Thoracic aorta (tissue), 2 donors: Measurements from ENCODE around the gene DIP2A. TPM values are rescaled to one million over a fixed set of nuclear protein-coding genes. Genes with fewer than 3 reads are reported as not detected.
"Not testable (repeated sequence)": the region's sequence is repeated elsewhere in the genome, so short reads cannot be mapped to it uniquely, and the experiment has no call there.

Experiments
- ATAC-seq: fragments of 150-250 bp; one replicate; pipeline ENCODE4 v1.8.0; 2017; ENCODE audit warnings: low read depth; ENCODE audit not compliant: insufficient number of reproducible peaks, low FRiP score
- DNase-seq: peaks from one replicate; pipeline ENCODE4 v3.0.0-alpha.2; 2020; ENCODE audit warnings: low spot score
- H3K27ac ChIP-seq, 2 donors: fragments of 200-600 bp; sonication (generic); 1 replicate in 1 of 2; 2 replicates in 1 of 2; pipeline ENCODE4 v1.5.1; 2016; ENCODE audit warnings: mild to moderate bottlenecking in 2 of 2, moderate library complexity in 2 of 2
- H3K27me3 ChIP-seq: fragments of 200-600 bp; sonication (generic); replicated peaks from 2 replicates; pipeline ENCODE4 v1.6.0; 2016; ENCODE audit warnings: mild to moderate bottlenecking; ENCODE audit not compliant: insufficient read depth
- H3K36me3 ChIP-seq: fragments of 200-600 bp; sonication (generic); one replicate; pipeline ENCODE4 v1.5.1; 2016
- H3K4me1 ChIP-seq, 2 donors: fragments of 200-600 bp; sonication (generic); 1 replicate in 1 of 2; 2 replicates in 1 of 2; pipeline versions ENCODE4 v1.5.1 to v1.6.0; 2016; ENCODE audit warnings: low read depth in 2 of 2, mild to moderate bottlenecking in 1 of 2; ENCODE audit not compliant: control insufficient read depth in 1 of 2
- H3K4me3 ChIP-seq: fragments of 200-600 bp; sonication (generic); 2 replicates; pipeline ENCODE4 v1.5.1; 2016; ENCODE audit warnings: mild to moderate bottlenecking
- H3K9me3 ChIP-seq: fragments of 200-600 bp; sonication (generic); 2 replicates; pipeline ENCODE4 v1.5.1; 2016
- CTCF ChIP-seq: fragments of 200-600 bp; sonication (generic); IDR thresholded peaks from one replicate; pipeline ENCODE4 v1.5.1; 2019; ENCODE audit warnings: antibody characterized with exemption
- total RNA-seq, 2 donors: library from RNA; depleted of rRNA; stranded (reverse); fragments of >200 nt; gene quantifications; one replicate each; pipeline versions ENCODE4 v1.1.0 to v1.2.3, GENCODE V29; 2016

The DIP2A gene
- total RNA-seq, 2 donors from 2014 or later = 47.7 to 58.3 TPM

- Histone ChIP-seq H3K4me1 (no peaks in the 10 kb centered on the region), H3K9me3 (peaks cover 8% of the 10 kb centered on the region), H3K4me3 (no peak overlapping the region), H3K27me3 (no peaks in the 10 kb centered on the region), H3K27ac (no peak overlapping the region), H3K36me3 (peaks cover 46% of the 10 kb centered on the region)
- ATAC-seq (no peak), DNase-seq (no peak)
- TF ChIP-seq CTCF = no peak
Measured at GRCh38 chr21:46570119-46570518, 111.4 kb downstream of the DIP2A start.

- no peak for ATAC-seq
- no peak for TF ChIP-seq CTCF
- H3K9me3 ChIP-seq = peaks cover 8% of the 10 kb centered on the region
- H3K27me3 ChIP-seq = no peaks in the 10 kb centered on the region
- no peak for DNase-seq
- H3K4me1 ChIP-seq = no peaks in the 10 kb centered on the region
- no peak overlapping the region for H3K4me3 ChIP-seq
- peaks cover 41% of the 10 kb centered on the region for H3K36me3 ChIP-seq
- no peak overlapping the region for H3K27ac ChIP-seq
Measured at GRCh38 chr21:46570631-46571030, 111.9 kb downstream of the DIP2A start.

- H3K27me3 ChIP-seq = no peaks in the 10 kb centered on the region
- no peaks in the 10 kb centered on the region for H3K4me1 ChIP-seq
- no peak for TF ChIP-seq CTCF
- no peak for DNase-seq
- no peak overlapping the region for H3K4me3 ChIP-seq
- peaks cover 23% of the 10 kb centered on the region for H3K36me3 ChIP-seq
- no peak overlapping the region for H3K27ac ChIP-seq
- no peak for ATAC-seq
- H3K9me3 ChIP-seq = peaks cover 8% of the 10 kb centered on the region
Measured at GRCh38 chr21:46572850-46573249, 114.2 kb downstream of the DIP2A start.

- not testable (repeated sequence) for H3K27me3 ChIP-seq, H3K27ac ChIP-seq, H3K4me1 ChIP-seq, H3K4me3 ChIP-seq, ATAC-seq, DNase-seq
- Histone ChIP-seq H3K9me3 (peaks cover 26% of the 10 kb centered on the region), H3K36me3 (peaks cover 14% of the 10 kb centered on the region)
Measured at GRCh38 chr21:46577786-46578185, 119.1 kb downstream of the DIP2A start.

- H3K9me3 ChIP-seq = peaks cover 22% of the 10 kb centered on the region
- not testable (repeated sequence) for H3K4me1 ChIP-seq, H3K36me3 ChIP-seq, H3K27me3 ChIP-seq, H3K4me3 ChIP-seq, DNase-seq, H3K27ac ChIP-seq, ATAC-seq
Measured at GRCh38 chr21:46579394-46579793, 120.7 kb downstream of the DIP2A start.

- no peaks in the 10 kb centered on the region for H3K4me1 ChIP-seq
- TF ChIP-seq CTCF = no peak
- no peaks in the 10 kb centered on the region for H3K27me3 ChIP-seq
- DNase-seq = no peak
- no peak for ATAC-seq
- H3K9me3 ChIP-seq = peaks cover 22% of the 10 kb centered on the region
- H3K4me3 ChIP-seq = no peak overlapping the region
- H3K36me3 ChIP-seq = peaks cover 9% of the 10 kb centered on the region
- H3K27ac ChIP-seq = no peak overlapping the region
Measured at GRCh38 chr21:46581780-46582307, 123.2 kb downstream of the DIP2A start.
